ENCODE data around the gene CTIF. TPM values are rescaled to one million over a fixed set of nuclear protein-coding genes. Genes with fewer than 3 reads are reported as not detected.

CTIF gene
- total and polyA plus RNA-seq, 10 donors, result 5.2 to 39.2 (median 18.5) TPM

- Histone ChIP-seq H3K9me3 (no peaks in the 10 kb centered on the region), H3K4me3 (no peak overlapping the region), H3K4me1 (peaks cover 4 to 46% (median 18%) of the 10 kb centered on the region in 6 donors), H3K27ac (peak overlapping the region in 3 of 8 donors; percentile 16 to 66 (median 50)), H3K36me3 (no peaks in the 10 kb centered on the region), H3K27me3 (replicated peaks in 1 of 7) (no peaks in the 10 kb centered on the region)
- WGBS, 5 donors, result 89 to 97% (median 91%) methylated on average over 4 of the region's 4 CpGs
- intact Hi-C loops (cut with DNase I; ENCODE audit: low total_unique reads), result no loop called here
- TF ChIP-seq POLR2AphosphoS5 (IDR thresholded peaks at IDR 0.05) (no peak), CTCF (IDR thresholded peaks at IDR 0.05 in 8 of 11, conservative IDR thresholded peaks at IDR 0.05 in 3 of 11) (no peak), POLR2A (IDR thresholded peaks at IDR 0.05) (no peak)
- DNase-seq, result peak; percentile 27
Observed at GRCh38 chr18:48791636-48792105, 252.8 kb downstream of the CTIF start.

GRCh38 chr18:48792141-48792540 is 253.3 kb downstream of the CTIF start:
- Histone ChIP-seq H3K27me3 (replicated peaks in 1 of 7) (no peaks in the 10 kb centered on the region), H3K4me3 (no peak overlapping the region), H3K36me3 (no peaks in the 10 kb centered on the region), H3K4me1 (peaks cover 4 to 43% (median 18%) of the 10 kb centered on the region in 6 donors), H3K27ac (no peak overlapping the region), H3K9me3 (no peaks in the 10 kb centered on the region)
- intact Hi-C loops (cut with DNase I; ENCODE audit: low total_unique reads), result no loop called here
- DNase-seq, result peak; percentile 41
- WGBS, 5 donors, result 97 to 100% (median 97%) methylated on average over 4 of the region's 4 CpGs
- no peak for TF ChIP-seq POLR2AphosphoS5 (IDR thresholded peaks at IDR 0.05)
- TF ChIP-seq CTCF (IDR thresholded peaks at IDR 0.05 in 8 of 11, conservative IDR thresholded peaks at IDR 0.05 in 3 of 11), result no peak
- TF ChIP-seq POLR2A (IDR thresholded peaks at IDR 0.05), result no peak

DNA sequence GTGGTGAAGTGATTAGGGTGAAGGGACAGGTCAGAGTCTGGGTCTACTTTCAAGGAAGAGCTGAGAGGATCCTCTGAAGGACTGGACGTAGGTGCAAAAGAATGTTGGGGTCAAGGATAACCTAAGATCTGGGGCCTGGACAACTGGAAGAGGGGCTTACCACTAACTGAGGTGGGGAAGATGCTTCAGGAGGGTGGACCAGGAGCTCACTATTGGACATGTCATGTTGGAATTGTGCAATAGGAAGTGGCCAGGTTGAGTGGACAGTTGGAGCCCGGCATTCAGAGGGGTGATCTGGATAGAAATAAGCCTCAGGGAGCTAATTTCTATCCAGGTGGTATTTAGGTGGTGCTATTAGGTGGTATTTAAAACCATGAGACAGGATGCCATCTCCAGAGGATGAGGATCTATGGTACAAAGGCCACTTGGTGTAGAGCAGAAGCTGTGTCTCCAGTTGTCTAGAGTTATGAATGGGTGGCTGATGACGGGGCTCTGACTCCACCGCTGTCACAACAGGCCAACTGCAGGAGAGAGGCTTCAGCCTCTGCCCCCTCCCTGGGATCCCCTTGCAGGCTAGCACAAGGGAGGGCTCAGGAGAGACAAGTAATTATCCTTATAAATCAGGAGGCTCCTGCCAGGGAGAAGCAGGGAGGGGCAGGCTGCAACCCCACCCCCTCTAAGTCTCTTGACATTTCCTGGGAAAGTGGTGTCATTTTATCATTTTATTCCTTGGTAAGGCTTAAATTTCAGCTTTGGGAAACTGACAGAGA is 254.0 kb downstream of the CTIF start:
- intact Hi-C loops (cut with DNase I; ENCODE audit: low total_unique reads), result no loop called here
- 89 to 98% (median 95%) methylated on average over 4 of the region's 4 CpGs for WGBS, 5 donors
- Histone ChIP-seq H3K9me3 (no peaks in the 10 kb centered on the region), H3K4me1 (peaks cover 4 to 39% (median 20%) of the 10 kb centered on the region in 6 donors), H3K27ac (no peak overlapping the region), H3K27me3 (replicated peaks in 1 of 7) (no peaks in the 10 kb centered on the region), H3K36me3 (no peaks in the 10 kb centered on the region), H3K4me3 (no peak overlapping the region)
- peak; percentile 21 for DNase-seq
- TF ChIP-seq POLR2A (IDR thresholded peaks at IDR 0.05) (no peak), POLR2AphosphoS5 (IDR thresholded peaks at IDR 0.05) (no peak), CTCF (IDR thresholded peaks at IDR 0.05 in 8 of 11, conservative IDR thresholded peaks at IDR 0.05 in 3 of 11) (no peak)

DNA sequence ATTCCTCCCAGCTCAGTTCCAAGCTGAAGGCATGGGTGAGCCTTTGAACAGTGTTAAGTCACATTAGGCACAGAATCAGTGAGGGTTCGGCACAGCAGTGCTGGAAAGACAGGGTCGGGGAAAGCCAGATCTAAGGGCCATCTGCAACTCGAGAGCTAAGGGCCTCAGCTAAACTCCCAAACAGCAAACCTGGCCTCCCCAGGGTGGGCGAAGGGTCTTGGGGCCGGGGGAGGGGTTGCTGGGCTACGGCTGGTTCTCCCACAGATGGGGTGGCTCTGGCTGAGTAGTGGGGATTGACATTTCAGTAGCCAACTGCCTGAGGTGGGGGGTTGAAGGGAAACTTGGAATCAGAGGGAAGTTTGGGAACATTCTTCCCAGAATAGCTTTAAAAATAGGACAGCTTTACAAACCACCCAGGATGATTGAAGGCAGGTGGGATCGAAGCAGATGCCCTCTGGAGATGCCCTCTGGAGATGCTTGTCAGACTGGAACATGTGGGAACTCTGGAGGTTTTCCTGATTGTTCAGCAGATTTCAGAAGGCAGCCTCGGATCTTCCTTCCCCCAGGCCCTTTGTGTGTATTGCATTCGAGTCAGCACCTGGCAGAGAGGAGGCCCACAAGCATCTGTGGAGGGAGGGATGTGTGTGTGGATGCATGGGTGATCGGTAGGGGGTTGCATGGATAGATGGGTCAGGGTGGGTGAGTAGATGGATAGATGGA is 255.6 kb downstream of the CTIF start:
- Histone ChIP-seq H3K27ac (no peak overlapping the region), H3K9me3 (no peaks in the 10 kb centered on the region), H3K4me1 (peaks cover 4 to 31% (median 19%) of the 10 kb centered on the region in 6 donors), H3K27me3 (replicated peaks in 1 of 7) (no peaks in the 10 kb centered on the region), H3K36me3 (no peaks in the 10 kb centered on the region), H3K4me3 (no peak overlapping the region)
- peak; percentile 39 for DNase-seq
- TF ChIP-seq POLR2A (IDR thresholded peaks at IDR 0.05) (no peak), CTCF (IDR thresholded peaks at IDR 0.05 in 8 of 11, conservative IDR thresholded peaks at IDR 0.05 in 3 of 11) (no peak), POLR2AphosphoS5 (IDR thresholded peaks at IDR 0.05) (no peak)
- intact Hi-C loops (cut with DNase I; ENCODE audit: low total_unique reads), result no loop called here
- WGBS, 5 donors, result 86 to 95% (median 93%) methylated on average over 10 of the region's 10 CpGs
